GM12878 (cell line): ENCODE results near the gene JRKL. TPM values are rescaled to one million over a fixed set of nuclear protein-coding genes. Genes with fewer than 3 reads are reported as not detected.

Experiments used
- ATAC-seq: fragments of 200-7000 bp; cut with Tn5 transposase; 3 replicates; pipeline ENCODE4 v1.9.1; 2020; ENCODE audit warnings: mild to moderate bottlenecking, moderate library complexity
- BruUV-seq: library from RNA; stranded (reverse); fragments of 400-500 nt; replicated peaks from 2 replicates; lab custom pipeline; 2021; lab: Mats Ljungman, UMichigan
- CTCF ChIA-PET: fragments of 300-600 bp; sonication (Branson Sonifier 250); formaldehyde crosslinking; extraction: SDS; loops from one replicate; lab custom pipeline; 2021; ENCODE audit warnings: inconsistent platforms; lab: Yijun Ruan, JAX
- POLR2A ChIA-PET: fragments of 350-600 bp; formaldehyde crosslinking; extraction: SDS; loops from one replicate; lab custom pipeline; 2021; ENCODE audit warnings: inconsistent platforms; lab: Charles Lee
- RAD21 ChIA-PET: fragments of 300-600 bp; sonication (Branson Sonifier 250); formaldehyde crosslinking; loops from one replicate; lab custom pipeline; 2023; ENCODE audit warnings: antibody characterized with exemption; ENCODE audit not compliant: unreplicated experiment; lab: Charles Lee
- SMC1A ChIA-PET: fragments of 300-600 bp; sonication (Branson Sonifier 250); formaldehyde crosslinking; loops from one replicate; lab custom pipeline; 2023; ENCODE audit not compliant: unreplicated experiment, uncharacterized antibody; lab: Charles Lee
- DNase-seq: peaks from one replicate; pipeline ENCODE4 v3.0.0-alpha.2; 2011; ENCODE audit warnings: low read depth, low spot score
- FAIRE-seq: peaks from 3 replicates; lab custom pipeline; 2011; peaks lifted over from hg19 to GRCh38; lab: Jason Lieb, UNC
- H2AFZ ChIP-seq: 2 replicates; pipeline ENCODE4 v1.6.0; 2011; ENCODE audit warnings: low read depth, low read length, control low read depth; ENCODE audit not compliant: control insufficient read depth
- H3K27ac ChIP-seq: 2 replicates; pipeline ENCODE4 v1.5.1; 2011; ENCODE audit warnings: control low read depth; ENCODE audit not compliant: control insufficient read depth, insufficient read depth
- H3K27me3 ChIP-seq, 2 experiments: replicated peaks in 1 of 2; 2 replicates each; pipeline versions ENCODE4 v1.6.0 to v1.6.1; 2011; ENCODE audit warnings: low read length in 1 of 2; ENCODE audit not compliant: control insufficient read depth in 2 of 2, insufficient read depth in 2 of 2
- H3K36me3 ChIP-seq, 2 experiments: 2 replicates each; pipeline ENCODE4 v1.5.1; 2011; ENCODE audit warnings: low read length in 1 of 2; ENCODE audit not compliant: control insufficient read depth in 2 of 2, insufficient read depth in 2 of 2
- H3K4me1 ChIP-seq: 2 replicates; pipeline ENCODE4 v1.6.1; 2011; ENCODE audit warnings: mild to moderate bottlenecking, low read length, moderate library complexity, mixed read lengths; ENCODE audit not compliant: control insufficient read depth, insufficient read depth
- H3K4me2 ChIP-seq: 2 replicates; pipeline ENCODE4 v1.6.0; 2011; ENCODE audit warnings: control low read depth; ENCODE audit not compliant: control insufficient read depth, insufficient read depth
- H3K4me3 ChIP-seq: fragments of 200-600 bp; sonication (generic); 2 replicates; pipeline ENCODE4 v1.5.1; 2016
- H3K79me2 ChIP-seq: 2 replicates; pipeline ENCODE4 v1.6.0; 2011; ENCODE audit warnings: low read length; ENCODE audit not compliant: control insufficient read depth, insufficient read depth
- H3K9ac ChIP-seq: 2 replicates; pipeline ENCODE4 v1.8.0; 2011; ENCODE audit warnings: low read length, control low read depth, mixed read lengths; ENCODE audit not compliant: control insufficient read depth, insufficient read depth
- H3K9me3 ChIP-seq: replicated peaks from 3 replicates; pipeline ENCODE4 v1.5.1; 2011; ENCODE audit warnings: mild to moderate bottlenecking, low read length; ENCODE audit not compliant: control insufficient read depth, insufficient read depth
- H4K20me1 ChIP-seq: 2 replicates; pipeline ENCODE4 v1.6.0; 2011; ENCODE audit not compliant: control insufficient read depth, insufficient read depth
- CBX3 ChIP-seq: fragments of 200-600 bp; sonication (generic); IDR thresholded peaks from 2 replicates; pipeline ENCODE4 v1.6.1; 2016; ENCODE audit warnings: low read depth, borderline replicate concordance
- HDAC2 ChIP-seq: fragments of 200-600 bp; sonication (generic); IDR thresholded peaks from 2 replicates; pipeline ENCODE4 v1.6.1; 2017
- NFIC ChIP-seq: IDR thresholded peaks from 2 replicates; pipeline ENCODE4 v1.6.1; 2012; ENCODE audit warnings: low read depth, mild to moderate bottlenecking, inconsistent platforms, low read length, moderate library complexity
- POLR2AphosphoS2 ChIP-seq: IDR thresholded peaks from 2 replicates; pipeline ENCODE4 v1.6.1; 2011; ENCODE audit warnings: low read depth, mild to moderate bottlenecking, low read length, improper control_type of control experiment, moderate library complexity
- POU2F2 ChIP-seq: IDR thresholded peaks from 3 replicates; pipeline ENCODE4 v1.6.1; 2011; ENCODE audit warnings: low read depth, mild to moderate bottlenecking, low read length, borderline replicate concordance
- RELA ChIP-seq: fragments of 450-650 bp; IDR thresholded peaks from 2 replicates; pipeline ENCODE4 v1.8.0; 2014; ENCODE audit warnings: borderline replicate concordance; ENCODE audit not compliant: partially characterized antibody
- SMAD1 ChIP-seq: fragments of 450-650 bp; IDR thresholded peaks from 2 replicates; pipeline ENCODE4 v1.6.1; 2018; ENCODE audit warnings: mild to moderate bottlenecking, low read depth; ENCODE audit not compliant: partially characterized antibody
- ZNF592 ChIP-seq: fragments of 450-650 bp; IDR thresholded peaks from 2 replicates; pipeline ENCODE4 v1.6.1; 2017; ENCODE audit warnings: mild to moderate bottlenecking, moderate library complexity
- ZSCAN29 ChIP-seq: fragments of 450-650 bp; IDR thresholded peaks from 2 replicates; pipeline ENCODE4 v1.6.1; 2017; ENCODE audit warnings: mild to moderate bottlenecking, moderate library complexity
- WGBS: methylation state at CpG from one replicate; pipeline ENCODE4 v1.1.6; 2016; ENCODE audit warnings: low lambda C conversion rate; ENCODE audit not compliant: insufficient replicate concordance, insufficient coverage; ENCODE audit errors: missing lambda C conversion rate; 5-methylcytosine and 5-hydroxymethylcytosine counted together
- in situ Hi-C: fragments of 300-500 bp; cut with MboI; formaldehyde crosslinking; loops from 9 replicates; pipeline ENCODE4 v1.14.3; 2018; ENCODE audit warnings: mixed read lengths
- intact Hi-C: fragments of 100-400 bp; cut with micrococcal nuclease; formaldehyde crosslinking; loops from one replicate; pipeline ENCODE4 v1.14.2; 2022; ENCODE audit not compliant: unreplicated experiment
- polyA plus RNA-seq, 11 experiments: library from polyadenylated mRNA; depleted of rRNA in 4 of 11; unstranded in 6 of 11; stranded (reverse) in 5 of 11; fragments of >200 nt; fragmentation: Nextera tagmentation in 4 of 11; fragmentation: Illumina TruSeq in 1 of 11; extraction: Ambion mirVana in 4 of 11; extraction: Trizol in 1 of 11; gene quantifications; 1 replicate in 1 of 11; 2 replicates in 10 of 11; pipeline versions ENCODE4 v1.2.1 to v1.2.3, GENCODE V29; 2011 to 2016; ENCODE audit warnings: inconsistent platforms in 2 of 11, missing spikeins in 2 of 11, low read depth in 1 of 11
- total RNA-seq, 4 experiments: library from RNA; depleted of rRNA in 3 of 4; stranded (reverse); fragments of >200 nt in 3 of 4; fragmentation: Illumina TruSeq in 1 of 4; extraction: Trizol in 1 of 4; gene quantifications; 2 replicates each; pipeline versions ENCODE4 v1.2.1 to v1.2.3, GENCODE V29; 2013 to 2021

Gene JRKL
- total and polyA plus RNA-seq, 10 of the 15 experiments (the other 5 are each of a cell fraction or from before 2014, with no cell fraction given): 3.8 to 12.4 (median 8.5) TPM

GRCh38 chr11:96367342-96367741 lies 22.5 kb upstream of the JRKL start:
- no peak for DNase-seq
- intact Hi-C loops (no loop called here), in situ Hi-C loops (no loop called here)
- Histone ChIP-seq H2AFZ (no peak overlapping the region), H3K27ac (no peak overlapping the region), H3K4me3 (no peak overlapping the region), H3K9me3 (peaks cover 7% of the 10 kb centered on the region; the same call in 2 of the 3 replicates), H3K4me1 (no peaks in the 10 kb centered on the region), H3K36me3 (peaks cover 0 to 4% of the 10 kb centered on the region in 2 experiments; a peak in 2 of 4 replicates), H3K4me2 (no peak overlapping the region), H3K9ac (no peak overlapping the region), H4K20me1 (no peaks in the 10 kb centered on the region), H3K79me2 (no peaks in the 10 kb centered on the region), H3K27me3 (no peaks in the 10 kb centered on the region)
- no peak for TF ChIP-seq HDAC2
- TF ChIP-seq POLR2AphosphoS2: no peak
- no peak for TF ChIP-seq POU2F2
- TF ChIP-seq SMAD1: no peak
- TF ChIP-seq CBX3: no peak
- TF ChIP-seq ZSCAN29: no peak
- TF ChIP-seq RELA: no peak
- no peak for TF ChIP-seq NFIC
- TF ChIP-seq ZNF592: no peak
- SMC1A ChIA-PET: no interaction called here
- POLR2A ChIA-PET: no interaction called here
- CTCF ChIA-PET: no interaction called here
- no TSS peak for BruUV-seq
- 100% methylated on average over 2 of the region's 2 CpGs for WGBS
- RAD21 ChIA-PET: no interaction called here
- FAIRE-seq: no peak
- no peak for ATAC-seq
